Glutamatergic neuron (in vitro differentiated cells): ENCODE measurements around the gene GPRIN1. TPM values are rescaled to one million over a fixed set of nuclear protein-coding genes. Genes with fewer than 3 reads are reported as not detected.

ENCODE experiments used
- DNase-seq: peaks from one replicate; pipeline ENCODE4 v3.0.0; 2022
- H3K27ac Mint-ChIP-seq: one replicate; pipeline ENCODE4 v1.8.0; 2020; ENCODE audit warnings: mild to moderate bottlenecking, mixed read lengths, inconsistent platforms; ENCODE audit not compliant: unreplicated experiment
- H3K27me3 Mint-ChIP-seq: one replicate; pipeline ENCODE4 v1.8.0; 2020; ENCODE audit warnings: mild to moderate bottlenecking, moderate library complexity, mixed read lengths, inconsistent platforms; ENCODE audit not compliant: unreplicated experiment
- H3K36me3 Mint-ChIP-seq: one replicate; pipeline ENCODE4 v1.8.0; 2020; ENCODE audit warnings: mild to moderate bottlenecking, mixed read lengths, inconsistent platforms; ENCODE audit not compliant: unreplicated experiment
- H3K4me1 Mint-ChIP-seq: one replicate; pipeline ENCODE4 v1.8.0; 2020; ENCODE audit warnings: mild to moderate bottlenecking, low read depth, mixed read lengths, inconsistent platforms; ENCODE audit not compliant: unreplicated experiment
- H3K4me3 Mint-ChIP-seq: one replicate; pipeline ENCODE4 v1.8.0; 2020; ENCODE audit warnings: mild to moderate bottlenecking, mixed read lengths, inconsistent platforms; ENCODE audit not compliant: unreplicated experiment
- H3K9me3 Mint-ChIP-seq: one replicate; pipeline ENCODE4 v1.8.0; 2020; ENCODE audit warnings: mild to moderate bottlenecking, moderate library complexity, mixed read lengths, inconsistent platforms; ENCODE audit not compliant: unreplicated experiment
- CTCF ChIP-seq: fragments of 200-600 bp; sonication (generic); IDR thresholded peaks from one replicate; pipeline ENCODE4 v1.5.0; 2021; ENCODE audit not compliant: partially characterized antibody, unreplicated experiment
- total RNA-seq: library from RNA; stranded (reverse); fragmentation: NEBNext Ultra II Directional; extraction: Animal tissue kit (Norgen Biotek cat#: 25700); gene quantifications from one replicate; pipeline ENCODE4 v1.2.1, GENCODE V29; 2021; ENCODE audit not compliant: unreplicated experiment

GPRIN1 gene
- total RNA-seq, 1 donor from 2014 or later, result 72.3 TPM

GRCh38 chr5:176650354-176650884 is 40.5 kb upstream of the GPRIN1 start:
- H3K9me3 Mint-ChIP-seq, result peaks cover 5% of the 10 kb centered on the region
- H3K27me3 Mint-ChIP-seq, result peaks cover 26% of the 10 kb centered on the region
- H3K4me3 Mint-ChIP-seq, result peak overlapping the region; percentile 52
- no peak for DNase-seq
- TF ChIP-seq CTCF, result no peak
- peaks cover 42% of the 10 kb centered on the region for H3K4me1 Mint-ChIP-seq
- peaks cover 7% of the 10 kb centered on the region for H3K36me3 Mint-ChIP-seq
- no peak overlapping the region for H3K27ac Mint-ChIP-seq

DNA sequence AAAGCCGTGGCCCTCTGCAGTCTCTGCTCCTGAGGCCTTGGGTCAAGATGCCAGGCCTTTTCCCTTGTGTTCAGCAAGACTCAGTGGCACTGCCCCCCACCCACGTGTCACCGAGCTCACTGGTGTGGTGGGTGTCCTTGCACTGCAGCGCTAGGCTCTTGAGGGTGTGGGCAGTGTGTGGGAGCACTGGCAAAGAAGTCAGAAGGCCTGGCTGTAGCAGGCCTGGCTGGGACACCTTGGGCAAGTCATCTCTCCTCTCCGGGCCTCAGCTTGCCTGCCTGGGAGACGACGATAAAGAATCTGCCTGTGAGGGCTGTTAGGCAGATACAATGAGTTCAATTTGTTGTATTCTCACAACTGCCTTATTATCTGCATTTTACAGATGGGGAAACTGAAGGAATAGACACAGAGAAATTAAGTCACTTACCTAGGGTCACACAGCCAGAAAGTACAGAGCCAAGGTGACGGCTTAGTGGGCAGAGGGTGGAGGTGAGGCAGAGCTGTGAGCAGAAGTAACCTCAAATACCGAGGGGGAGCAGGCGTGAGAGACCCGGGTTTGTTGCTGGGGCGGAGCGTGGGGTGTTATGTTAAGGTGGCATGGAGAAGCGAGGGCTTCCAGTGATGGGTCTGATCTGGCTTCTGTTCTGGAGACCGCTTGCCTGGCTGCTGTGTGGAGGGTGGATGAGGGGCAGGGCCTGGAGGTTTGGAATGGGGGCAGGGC is 38.7 kb upstream of the GPRIN1 start:
- Mint-ChIP-seq H3K27ac (peak overlapping the region; percentile 3), H3K27me3 (peaks cover 23% of the 10 kb centered on the region), H3K9me3 (peaks cover 4% of the 10 kb centered on the region), H3K4me3 (peak overlapping the region; percentile 94), H3K4me1 (peaks cover 41% of the 10 kb centered on the region), H3K36me3 (peaks cover 5% of the 10 kb centered on the region)
- DNase-seq, result no peak
- TF ChIP-seq CTCF, result no peak

DNA sequence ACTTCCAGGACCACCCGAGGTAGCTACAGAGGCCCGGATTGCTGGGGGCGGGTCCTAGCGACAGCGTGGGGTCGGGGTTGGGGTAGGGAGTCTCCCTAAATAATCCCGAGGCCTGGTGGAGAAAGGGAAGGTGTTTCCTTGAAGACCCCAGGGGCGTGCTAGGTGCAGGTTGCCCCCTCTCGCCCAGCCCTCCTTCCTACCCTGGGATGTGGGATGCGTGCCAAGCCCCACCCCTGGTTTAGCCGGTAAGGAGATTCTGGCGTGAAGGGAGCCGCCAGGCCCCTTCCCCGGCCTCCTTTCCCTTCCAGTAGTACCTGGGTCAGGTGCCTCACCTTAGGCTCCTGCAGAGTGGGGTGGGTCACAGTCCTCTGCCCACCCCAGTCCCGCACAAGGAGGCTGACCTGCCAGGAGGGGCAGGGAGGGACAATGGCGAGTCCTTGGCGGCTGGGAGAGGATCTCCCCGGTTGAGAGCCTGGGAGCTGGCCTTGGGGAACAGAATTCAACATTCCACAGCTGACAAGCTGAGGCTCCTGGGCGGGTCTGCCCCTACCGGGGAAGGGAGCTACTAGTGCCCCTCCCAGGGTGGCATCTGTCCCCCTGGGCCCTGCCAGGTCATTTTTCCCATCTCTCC is 38.0 kb upstream of the GPRIN1 start:
- H3K4me1 Mint-ChIP-seq, result peaks cover 36% of the 10 kb centered on the region
- H3K27me3 Mint-ChIP-seq, result peaks cover 18% of the 10 kb centered on the region
- peaks cover 4% of the 10 kb centered on the region for H3K9me3 Mint-ChIP-seq
- H3K36me3 Mint-ChIP-seq, result no peaks in the 10 kb centered on the region
- peak; percentile 53 for DNase-seq
- H3K27ac Mint-ChIP-seq, result peak overlapping the region; percentile 93
- TF ChIP-seq CTCF, result no peak
- peak overlapping the region; percentile 94 for H3K4me3 Mint-ChIP-seq

GRCh38 chr5:176647030-176647842 is 37.3 kb upstream of the GPRIN1 start, which contains the start of gene TSPAN17:
Gene TSPAN17, plus strand, starts transcription at chr5:176647484. Its CDS starts 132 bp downstream, at chr5:176647616.
- peaks cover 4% of the 10 kb centered on the region for H3K9me3 Mint-ChIP-seq
- peak within 1 kb of the TSS; percentile 93 for H3K27ac Mint-ChIP-seq
- TF ChIP-seq CTCF, result no peak
- H3K27me3 Mint-ChIP-seq, result peaks cover 17% of the 10 kb centered on the region
- peak; percentile 100 for DNase-seq
- H3K36me3 Mint-ChIP-seq, result no peaks in the 10 kb centered on the region
- peaks cover 36% of the 10 kb centered on the region for H3K4me1 Mint-ChIP-seq
- H3K4me3 Mint-ChIP-seq, result peak within 1 kb of the TSS; percentile 94
